ENCODE data around the gene TSPAN12.

DNA sequence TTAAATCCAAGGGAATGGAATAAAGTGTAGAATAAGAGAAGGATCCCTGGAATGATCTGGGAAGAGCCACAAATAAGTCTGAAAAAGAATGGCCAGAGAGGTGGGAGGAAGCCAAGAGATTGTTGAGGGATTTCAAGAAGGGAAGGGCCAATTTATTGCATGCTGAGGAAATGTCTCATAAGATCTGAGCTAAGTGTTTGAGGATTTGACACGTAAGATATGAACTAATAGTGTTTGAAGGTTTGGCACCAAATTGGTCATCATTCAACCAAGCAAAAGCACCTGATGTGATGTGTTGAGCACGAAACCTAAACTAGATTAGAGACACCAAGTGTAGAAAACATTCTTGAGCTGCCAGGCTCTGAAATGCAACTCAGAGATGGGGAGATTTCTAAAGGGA, 97.9 kb downstream of the TSPAN12 start:
- TF ChIP-seq FOXP2 (optimal IDR thresholded peaks at IDR 0.05; ENCODE audit: borderline replicate concordance, extremely low read depth, extremely low read length, insufficient read depth), result no peak
- TF ChIP-seq TAF1 (IDR thresholded peaks at IDR 0.05; ENCODE audit: borderline replicate concordance, insufficient read depth, low read length), result no peak

Data from PFSK-1 (cell line).